NCI-H2107 treated with DMSO at 0.1 percent for 48 hours (cell line): ENCODE measurements around the gene PHF21A.

ENCODE experiments used
- DNase-seq: peaks from one replicate; lab custom pipeline; 2025; ENCODE audit not compliant: unreplicated experiment; lab: John Stamatoyannopoulos, UW

The PHF21A gene

GRCh38 chr11:45935349-45936064 is 185.7 kb downstream of the PHF21A start:
- DNase-seq: no peak

- DNase-seq: no peak
Measured at GRCh38 chr11:45934580-45935318, 186.5 kb downstream of the PHF21A start.

GRCh38 chr11:45933846-45934579 is 187.2 kb downstream of the PHF21A start:
- DNase-seq: no peak

- no peak for DNase-seq
Measured at GRCh38 chr11:45933131-45933831, 188.0 kb downstream of the PHF21A start.

- no peak for DNase-seq
Measured at GRCh38 chr11:45932217-45932616, 189.0 kb downstream of the PHF21A start.

GRCh38 chr11:45931739-45932138 is 189.5 kb downstream of the PHF21A start:
- no peak for DNase-seq

GRCh38 chr11:45930951-45931570 is 190.2 kb downstream of the PHF21A start:
- no peak for DNase-seq

GRCh38 chr11:45930031-45930794 is 191.0 kb downstream of the PHF21A start:
- peak; percentile 61 for DNase-seq

GRCh38 chr11:45929486-45930030 is 191.7 kb downstream of the PHF21A start:
- DNase-seq: no peak

GRCh38 chr11:45928535-45929215 is 192.6 kb downstream of the PHF21A start:
- DNase-seq: no peak

GRCh38 chr11:45927684-45928413 is 193.4 kb downstream of the PHF21A start:
- DNase-seq: no peak

- DNase-seq: no peak
Measured at GRCh38 chr11:45927332-45927683, 193.9 kb downstream of the PHF21A start.

- DNase-seq: no peak
Measured at GRCh38 chr11:45926536-45927331, 194.5 kb downstream of the PHF21A start.

- no peak for DNase-seq
Measured at GRCh38 chr11:45926001-45926401, 195.3 kb downstream of the PHF21A start.

- no peak for DNase-seq
Measured at GRCh38 chr11:45925550-45925949, 195.7 kb downstream of the PHF21A start.

GRCh38 chr11:45924927-45925326 is 196.3 kb downstream of the PHF21A start:
- no peak for DNase-seq

- no peak for DNase-seq
Measured at GRCh38 chr11:45924036-45924915, 197.0 kb downstream of the PHF21A start.
